Calu3 (cell line): Measurements from ENCODE around the gene PBX1. TPM values are rescaled to one million over a fixed set of nuclear protein-coding genes. Genes with fewer than 3 reads are reported as not detected.

ENCODE experiments used
- BruUV-seq: library from RNA; stranded (reverse); fragments of 400-500 nt; replicated peaks from 2 replicates; lab custom pipeline; 2021; lab: Mats Ljungman, UMichigan
- CTCF ChIA-PET: fragments of 300-600 bp; sonication (Branson Sonifier 250); formaldehyde crosslinking; loops from one replicate; lab custom pipeline; 2022; ENCODE audit warnings: antibody characterized with exemption; lab: Charles Lee
- DNase-seq: peaks from one replicate; pipeline ENCODE4 v3.0.0; 2022
- H3K27ac Mint-ChIP-seq: one replicate; pipeline ENCODE4 v1.8.0; 2022; ENCODE audit warnings: mixed read lengths; ENCODE audit not compliant: unreplicated experiment
- H3K27me3 Mint-ChIP-seq: one replicate; pipeline ENCODE4 v1.8.0; 2022; ENCODE audit warnings: mixed read lengths; ENCODE audit not compliant: unreplicated experiment
- H3K36me3 Mint-ChIP-seq: one replicate; pipeline ENCODE4 v1.8.0; 2022; ENCODE audit warnings: mild to moderate bottlenecking, moderate library complexity, mixed read lengths; ENCODE audit not compliant: insufficient read depth, unreplicated experiment
- H3K4me1 Mint-ChIP-seq: one replicate; pipeline ENCODE4 v1.8.0; 2022; ENCODE audit warnings: mild to moderate bottlenecking, low read depth, mixed read lengths; ENCODE audit not compliant: unreplicated experiment
- H3K4me3 Mint-ChIP-seq: one replicate; pipeline ENCODE4 v1.8.0; 2022; ENCODE audit warnings: mild to moderate bottlenecking, low read depth, moderate library complexity, mixed read lengths; ENCODE audit not compliant: unreplicated experiment
- H3K9me3 Mint-ChIP-seq: one replicate; pipeline ENCODE4 v1.8.0; 2022; ENCODE audit warnings: low read depth, mixed read lengths; ENCODE audit not compliant: unreplicated experiment
- intact Hi-C: fragments of 100-400 bp; cut with micrococcal nuclease; formaldehyde crosslinking; loops from one replicate; pipeline ENCODE4 v1.10.0; 2022; ENCODE audit not compliant: unreplicated experiment
- total RNA-seq: library from RNA; stranded (reverse); gene quantifications from 2 replicates; pipeline ENCODE4 v1.2.3, GENCODE V29; 2022
- TF ChIP-seq, protein P1 (sequence below): fragments of 200-600 bp; IDR thresholded peaks from one replicate; pipeline ENCODE4 v1.8.0; 2022; ENCODE audit warnings: antibody characterized with exemption; ENCODE audit not compliant: unreplicated experiment

The PBX1 gene
- total RNA-seq, 1 experiment from 2014 or later = 22.5 TPM

DNA sequence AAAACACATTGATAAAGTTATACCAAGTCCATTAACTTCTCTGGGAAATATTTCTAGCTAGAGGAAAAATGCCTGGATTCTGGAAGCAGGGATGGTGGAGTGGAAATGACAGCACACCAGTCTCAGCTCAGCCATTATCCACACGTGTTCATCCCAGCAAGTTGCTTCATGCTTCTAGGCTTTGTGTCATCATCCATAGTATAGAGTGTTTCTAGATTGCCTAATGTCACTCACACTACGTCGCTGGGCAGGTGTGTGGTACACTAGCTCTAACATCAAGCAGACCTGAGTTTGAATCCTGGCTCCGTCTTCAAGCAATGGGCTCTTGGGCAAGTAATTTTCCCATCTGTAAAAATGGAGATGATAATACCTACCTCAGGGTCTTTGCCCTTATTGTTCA is 326.3 kb downstream of the PBX1 start:
- H3K36me3 Mint-ChIP-seq = no peaks in the 10 kb centered on the region
- peaks cover 10% of the 10 kb centered on the region for H3K27me3 Mint-ChIP-seq
- TF ChIP-seq, protein P1, sequence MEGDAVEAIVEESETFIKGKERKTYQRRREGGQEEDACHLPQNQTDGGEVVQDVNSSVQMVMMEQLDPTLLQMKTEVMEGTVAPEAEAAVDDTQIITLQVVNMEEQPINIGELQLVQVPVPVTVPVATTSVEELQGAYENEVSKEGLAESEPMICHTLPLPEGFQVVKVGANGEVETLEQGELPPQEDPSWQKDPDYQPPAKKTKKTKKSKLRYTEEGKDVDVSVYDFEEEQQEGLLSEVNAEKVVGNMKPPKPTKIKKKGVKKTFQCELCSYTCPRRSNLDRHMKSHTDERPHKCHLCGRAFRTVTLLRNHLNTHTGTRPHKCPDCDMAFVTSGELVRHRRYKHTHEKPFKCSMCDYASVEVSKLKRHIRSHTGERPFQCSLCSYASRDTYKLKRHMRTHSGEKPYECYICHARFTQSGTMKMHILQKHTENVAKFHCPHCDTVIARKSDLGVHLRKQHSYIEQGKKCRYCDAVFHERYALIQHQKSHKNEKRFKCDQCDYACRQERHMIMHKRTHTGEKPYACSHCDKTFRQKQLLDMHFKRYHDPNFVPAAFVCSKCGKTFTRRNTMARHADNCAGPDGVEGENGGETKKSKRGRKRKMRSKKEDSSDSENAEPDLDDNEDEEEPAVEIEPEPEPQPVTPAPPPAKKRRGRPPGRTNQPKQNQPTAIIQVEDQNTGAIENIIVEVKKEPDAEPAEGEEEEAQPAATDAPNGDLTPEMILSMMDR = no peak
- CTCF ChIA-PET = no interaction called here
- intact Hi-C loops = no loop called here
- H3K9me3 Mint-ChIP-seq = peaks cover 6% of the 10 kb centered on the region
- no TSS peak for BruUV-seq
- H3K4me1 Mint-ChIP-seq = no peaks in the 10 kb centered on the region
- no peak for DNase-seq
- no peak overlapping the region for H3K27ac Mint-ChIP-seq
- no peak overlapping the region for H3K4me3 Mint-ChIP-seq

- DNase-seq = no peak
Observed at GRCh38 chr1:164886101-164886500, 327.1 kb downstream of the PBX1 start.

GRCh38 chr1:164891615-164892014 is 332.6 kb downstream of the PBX1 start:
- H3K4me1 Mint-ChIP-seq = no peaks in the 10 kb centered on the region
- H3K36me3 Mint-ChIP-seq = no peaks in the 10 kb centered on the region
- BruUV-seq = no TSS peak
- CTCF ChIA-PET = no interaction called here
- no peak overlapping the region for H3K4me3 Mint-ChIP-seq
- intact Hi-C loops = loop anchor here (5.0 kb wide), 1 partner anchor 49 kb away; no protein-coding TSS in a partner anchor
- peaks cover 6% of the 10 kb centered on the region for H3K9me3 Mint-ChIP-seq
- no peak overlapping the region for H3K27ac Mint-ChIP-seq
- peaks cover 13% of the 10 kb centered on the region for H3K27me3 Mint-ChIP-seq
- TF ChIP-seq, protein P1 = no peak
- no peak for DNase-seq

More at GRCh38 chr1:164886101-164886500, 327.1 kb downstream of the PBX1 start:
- TF ChIP-seq, protein P1 = no peak
- Mint-ChIP-seq H3K36me3 (no peaks in the 10 kb centered on the region), H3K4me3 (no peak overlapping the region), H3K27ac (no peak overlapping the region), H3K9me3 (peaks cover 6% of the 10 kb centered on the region), H3K27me3 (peaks cover 13% of the 10 kb centered on the region), H3K4me1 (no peaks in the 10 kb centered on the region)
- BruUV-seq = no TSS peak
- intact Hi-C loops = no loop called here
- CTCF ChIA-PET = no interaction called here

GRCh38 chr1:164895026-164895912 is 336.3 kb downstream of the PBX1 start:
- no TSS peak for BruUV-seq
- intact Hi-C loops = no loop called here
- CTCF ChIA-PET = no interaction called here
- no peak for DNase-seq
- Mint-ChIP-seq H3K4me3 (no peak overlapping the region), H3K9me3 (no peaks in the 10 kb centered on the region), H3K27me3 (peaks cover 3% of the 10 kb centered on the region), H3K4me1 (no peaks in the 10 kb centered on the region), H3K36me3 (no peaks in the 10 kb centered on the region), H3K27ac (no peak overlapping the region)
- TF ChIP-seq, protein P1 = no peak
